ENCODE measurements around the gene GFY.

The GFY gene

GRCh38 chr19:49438261-49438660 is 13.1 kb downstream of the GFY start (continued):
- no peak for TF ChIP-seq ZNF8 (CRISPR knock-in tag; IDR thresholded peaks at IDR 0.05)
- no peak for TF ChIP-seq TOX (CRISPR knock-in tag; IDR thresholded peaks at IDR 0.05; ENCODE audit: borderline replicate concordance)

- ATAC-seq, result no peak
- no peak for TF ChIP-seq CREB5 (CRISPR knock-in tag; IDR thresholded peaks at IDR 0.05; ENCODE audit: low read depth)
- no peak for TF ChIP-seq POU6F1 (CRISPR knock-in tag; IDR thresholded peaks at IDR 0.05; ENCODE audit: borderline replicate concordance, low read depth)
- TF ChIP-seq CSDC2 (CRISPR knock-in tag; IDR thresholded peaks at IDR 0.05), result no peak
- no peak for TF ChIP-seq ISL1 (CRISPR knock-in tag; IDR thresholded peaks at IDR 0.05)
- TF ChIP-seq TOX (CRISPR knock-in tag; IDR thresholded peaks at IDR 0.05; ENCODE audit: borderline replicate concordance), result no peak
- TF ChIP-seq ZNF70 (CRISPR knock-in tag; IDR thresholded peaks at IDR 0.05), result no peak
- no peak for TF ChIP-seq ESRRG (CRISPR knock-in tag; IDR thresholded peaks at IDR 0.05)
- TF ChIP-seq ZFP3 (CRISPR knock-in tag; IDR thresholded peaks at IDR 0.05), result no peak
- TF ChIP-seq ZC3H10 (CRISPR knock-in tag; IDR thresholded peaks at IDR 0.05), result no peak
- TF ChIP-seq ZNF8 (CRISPR knock-in tag; IDR thresholded peaks at IDR 0.05), result no peak
- no peak for TF ChIP-seq PPARA (CRISPR knock-in tag; IDR thresholded peaks at IDR 0.05; ENCODE audit: borderline replicate concordance)
- TF ChIP-seq ZNF565 (CRISPR knock-in tag; conservative IDR thresholded peaks at IDR 0.05; ENCODE audit: low read depth), result no peak
- no peak for TF ChIP-seq CSRNP3 (CRISPR knock-in tag; IDR thresholded peaks at IDR 0.05)
- TF ChIP-seq OSR1 (CRISPR knock-in tag; IDR thresholded peaks at IDR 0.05), result no peak
- TF ChIP-seq ZFP30 (CRISPR knock-in tag; IDR thresholded peaks at IDR 0.05), result no peak
- TF ChIP-seq SNAI2 (CRISPR knock-in tag; IDR thresholded peaks at IDR 0.05), result no peak
- TF ChIP-seq BACH2 (CRISPR knock-in tag; IDR thresholded peaks at IDR 0.05; ENCODE audit: borderline replicate concordance), result no peak
- TF ChIP-seq RARB (CRISPR knock-in tag; IDR thresholded peaks at IDR 0.05), result no peak
- no peak for TF ChIP-seq TSHZ2 (CRISPR knock-in tag; IDR thresholded peaks at IDR 0.05)
Observed at GRCh38 chr19:49439836-49440235, 14.6 kb downstream of the GFY start.

GRCh38 chr19:49440439-49441209 is 15.4 kb downstream of the GFY start:
- TF ChIP-seq ZFP30 (CRISPR knock-in tag; IDR thresholded peaks at IDR 0.05), result no peak
- no peak for TF ChIP-seq TOX (CRISPR knock-in tag; IDR thresholded peaks at IDR 0.05; ENCODE audit: borderline replicate concordance)
- TF ChIP-seq RARB (CRISPR knock-in tag; IDR thresholded peaks at IDR 0.05), result no peak
- TF ChIP-seq POU6F1 (CRISPR knock-in tag; IDR thresholded peaks at IDR 0.05; ENCODE audit: borderline replicate concordance, low read depth), result no peak
- TF ChIP-seq GLIS3 (CRISPR knock-in tag; IDR thresholded peaks at IDR 0.05), result no peak
- TF ChIP-seq ISL1 (CRISPR knock-in tag; IDR thresholded peaks at IDR 0.05), result no peak
- no peak for TF ChIP-seq BACH2 (CRISPR knock-in tag; IDR thresholded peaks at IDR 0.05; ENCODE audit: borderline replicate concordance)
- no peak for TF ChIP-seq CSDC2 (CRISPR knock-in tag; IDR thresholded peaks at IDR 0.05)
- TF ChIP-seq ZNF565 (CRISPR knock-in tag; conservative IDR thresholded peaks at IDR 0.05; ENCODE audit: low read depth), result no peak
- no peak for TF ChIP-seq CREB5 (CRISPR knock-in tag; IDR thresholded peaks at IDR 0.05; ENCODE audit: low read depth)

More at GRCh38 chr19:49440439-49441209, 15.4 kb downstream of the GFY start:
- no peak for ATAC-seq
